Activated CD4-positive, CD25-positive, alpha-beta regulatory T cell treated with anti-CD3 and anti-CD28 coated beads, Interleukin-2, amount 50 U/mL, for 16 hours (primary cell): ENCODE data around the gene NCAPD3.
A peak's percentile ranks its signal among the peaks of the same experiment; 100 is the strongest.

ENCODE experiments used
- DNase-seq: peaks from one replicate; pipeline ENCODE4 v3.0.0-alpha.2; 2020; ENCODE audit warnings: low read depth, low spot score

NCAPD3 gene

DNA sequence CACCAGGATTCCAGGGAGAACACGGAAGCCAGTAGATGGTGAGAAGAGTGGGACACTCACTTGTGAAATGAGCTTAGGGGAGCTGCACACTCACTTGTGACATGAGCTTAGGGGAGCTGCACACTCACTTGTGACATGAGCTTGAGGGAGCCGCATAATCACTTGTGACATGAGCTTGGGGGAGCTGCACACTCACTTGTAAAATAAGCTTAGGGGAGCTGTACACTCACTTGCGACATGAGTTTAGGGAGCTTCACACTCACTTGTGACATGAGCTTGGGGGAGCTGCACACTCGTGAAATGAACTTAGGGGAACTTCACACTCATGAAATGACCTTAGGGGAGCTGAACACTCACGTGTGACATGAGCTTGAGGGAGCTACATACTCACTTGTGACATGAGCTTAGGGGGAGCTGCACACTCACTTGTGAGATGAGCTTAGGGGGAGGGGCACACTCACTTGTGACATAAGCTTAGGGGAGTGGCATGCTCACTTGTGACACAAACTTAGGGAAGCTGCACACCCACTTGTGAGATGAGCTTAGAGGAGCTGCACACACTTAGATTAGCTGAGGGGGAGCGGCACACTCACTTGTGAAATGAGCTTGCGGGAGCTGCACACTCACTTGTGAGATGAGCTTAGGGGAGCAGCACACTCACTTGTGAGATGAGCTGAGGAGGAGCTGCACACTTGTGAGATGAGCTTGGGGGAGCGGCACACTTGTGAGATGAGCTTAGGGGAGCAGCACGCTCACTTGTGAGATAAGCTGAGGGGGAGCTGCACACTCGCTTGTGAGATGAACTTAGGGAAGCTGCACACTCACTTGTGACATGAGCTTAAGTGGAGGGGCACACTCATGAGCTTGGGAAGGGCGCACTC lies 59.0 kb downstream of the NCAPD3 start:
- no peak for DNase-seq

DNA sequence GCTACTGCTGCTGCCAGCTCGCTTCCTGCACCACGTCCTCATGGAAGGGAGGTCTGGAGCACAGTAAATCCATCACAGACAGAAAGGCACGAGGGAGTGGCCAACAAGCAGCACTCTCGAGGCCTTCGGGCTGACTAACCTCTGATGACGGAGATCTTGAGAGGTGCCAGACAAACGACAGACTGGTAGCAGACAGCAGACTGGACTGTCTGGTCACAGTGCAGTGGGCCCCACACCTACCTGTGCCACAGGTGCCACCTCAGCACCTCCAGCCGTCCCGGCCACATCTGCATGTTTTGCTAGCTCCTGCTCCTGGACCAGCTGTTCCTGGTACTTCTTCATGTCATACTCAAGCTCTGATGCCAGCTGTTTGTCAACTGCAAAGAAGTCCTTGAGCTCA lies 64.1 kb downstream of the NCAPD3 start:
- no peak for DNase-seq

DNA sequence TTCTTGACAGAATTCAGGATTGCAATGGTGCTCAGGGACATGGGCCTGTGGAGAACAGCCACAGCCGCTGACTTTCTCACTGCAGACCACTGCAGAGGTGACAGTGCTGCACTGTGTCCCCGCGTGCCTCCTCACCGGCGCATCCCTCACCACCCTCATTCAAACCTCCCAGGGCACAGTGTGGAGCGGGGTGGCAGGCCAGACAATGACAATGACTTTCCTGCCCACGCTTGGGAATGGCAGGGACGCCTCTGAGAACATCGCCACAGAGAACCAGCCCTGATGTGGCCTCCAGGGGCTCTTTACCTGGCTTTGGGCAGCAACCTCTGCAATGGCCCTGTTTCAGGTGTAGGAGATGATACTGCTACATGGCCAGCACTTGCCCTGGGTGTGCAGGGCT lies 65.7 kb downstream of the NCAPD3 start:
- DNase-seq, result no peak

DNA sequence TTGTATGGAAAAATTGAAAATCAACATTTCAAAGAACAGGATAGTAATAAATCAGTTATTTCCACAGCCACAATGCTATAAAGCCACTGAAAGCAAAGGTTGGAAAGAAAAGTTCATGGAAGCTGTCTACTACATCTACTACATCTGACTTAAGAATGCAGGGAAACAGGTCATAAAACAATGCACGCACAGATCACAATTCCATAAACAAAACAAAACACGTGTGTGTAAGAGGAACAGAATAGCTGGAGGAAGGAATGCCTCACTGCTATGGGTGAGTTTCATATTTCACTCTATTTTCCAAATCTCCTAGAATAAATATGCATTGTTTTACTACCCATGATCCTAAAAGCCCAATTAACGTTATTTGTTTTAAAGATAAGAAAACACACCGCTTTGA lies 66.3 kb downstream of the NCAPD3 start:
- DNase-seq, result no peak

DNA sequence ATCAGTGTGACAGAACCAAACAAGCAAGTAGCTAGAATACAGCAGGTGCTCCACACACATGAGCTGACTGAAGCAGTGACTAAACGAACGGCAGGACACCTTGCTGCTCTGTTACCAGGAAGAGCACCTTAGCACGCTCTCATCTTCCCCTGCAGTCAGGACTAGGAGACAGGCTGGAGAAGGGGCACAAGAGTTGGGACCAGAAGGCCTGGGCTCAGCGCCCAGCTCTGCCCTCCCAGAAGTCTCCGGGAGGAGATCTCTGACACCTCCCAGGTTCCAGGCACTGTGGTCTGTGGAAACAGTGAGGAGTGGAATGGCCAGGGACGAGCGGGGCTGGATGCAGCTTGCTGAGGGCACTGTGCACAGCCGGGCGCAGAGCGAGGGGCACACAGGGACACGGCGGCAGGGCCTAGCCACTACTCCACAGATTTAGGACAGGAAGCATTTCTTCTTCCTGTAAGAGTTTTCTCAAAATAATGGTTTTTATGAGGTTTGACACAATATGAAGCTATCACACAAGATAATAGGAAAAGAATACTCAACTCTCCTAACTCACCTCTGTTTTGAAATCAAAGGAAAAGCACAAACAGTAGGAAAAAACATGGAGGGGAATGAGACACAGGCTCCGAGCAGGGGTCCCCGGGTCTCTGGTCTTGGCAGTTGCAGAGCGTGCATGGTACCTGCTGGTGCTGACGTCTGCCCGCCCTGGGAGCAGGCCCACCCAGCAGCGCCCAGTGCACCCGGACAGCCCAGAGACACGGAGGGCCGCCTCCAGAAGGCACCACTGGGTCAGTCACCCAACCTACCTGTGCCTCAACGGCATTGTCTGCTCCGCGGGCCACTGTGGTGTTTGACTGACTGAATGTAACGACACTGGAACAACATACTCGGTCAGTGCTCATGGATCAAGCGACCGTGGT lies 67.6 kb downstream of the NCAPD3 start:
- DNase-seq, result no peak

DNA sequence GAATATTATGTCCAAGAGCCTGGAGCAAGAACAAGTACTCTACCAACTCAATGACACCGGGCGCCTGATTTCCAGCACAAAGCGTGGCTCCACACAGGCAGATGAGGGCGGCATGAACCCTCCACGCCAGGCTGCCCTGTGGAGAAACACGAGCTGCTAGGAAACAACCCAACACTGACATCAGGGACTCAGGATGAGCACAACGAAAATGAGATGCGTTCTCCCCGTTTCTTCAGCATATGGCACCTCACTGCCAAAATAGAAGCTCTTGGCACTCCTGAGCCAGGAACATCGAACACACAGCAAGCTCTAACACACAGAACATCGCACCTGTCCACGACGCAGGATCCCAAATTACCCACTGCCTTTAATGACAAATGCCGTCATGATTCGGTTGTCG lies 68.3 kb downstream of the NCAPD3 start:
- DNase-seq, result no peak

DNA sequence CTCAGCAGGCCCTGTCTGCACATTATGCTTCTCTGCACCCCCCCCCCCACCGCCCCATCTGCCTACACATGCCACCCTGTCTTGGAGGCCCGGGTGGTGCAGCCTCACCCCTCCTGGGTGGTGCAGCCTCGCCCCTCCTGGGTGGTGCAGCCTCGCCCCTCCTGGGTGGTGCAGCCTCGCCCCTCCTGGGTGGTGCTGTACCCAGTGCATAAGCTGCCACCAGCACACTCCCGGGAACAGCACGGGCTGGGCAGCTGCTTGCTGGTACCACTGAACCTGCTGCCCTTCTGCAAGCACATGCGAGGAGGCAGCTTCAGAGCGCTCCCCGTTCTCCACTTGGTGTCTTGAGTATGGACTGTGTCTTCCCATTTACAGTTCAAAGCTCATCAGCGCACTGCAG lies 69.3 kb downstream of the NCAPD3 start:
- DNase-seq, result no peak

DNA sequence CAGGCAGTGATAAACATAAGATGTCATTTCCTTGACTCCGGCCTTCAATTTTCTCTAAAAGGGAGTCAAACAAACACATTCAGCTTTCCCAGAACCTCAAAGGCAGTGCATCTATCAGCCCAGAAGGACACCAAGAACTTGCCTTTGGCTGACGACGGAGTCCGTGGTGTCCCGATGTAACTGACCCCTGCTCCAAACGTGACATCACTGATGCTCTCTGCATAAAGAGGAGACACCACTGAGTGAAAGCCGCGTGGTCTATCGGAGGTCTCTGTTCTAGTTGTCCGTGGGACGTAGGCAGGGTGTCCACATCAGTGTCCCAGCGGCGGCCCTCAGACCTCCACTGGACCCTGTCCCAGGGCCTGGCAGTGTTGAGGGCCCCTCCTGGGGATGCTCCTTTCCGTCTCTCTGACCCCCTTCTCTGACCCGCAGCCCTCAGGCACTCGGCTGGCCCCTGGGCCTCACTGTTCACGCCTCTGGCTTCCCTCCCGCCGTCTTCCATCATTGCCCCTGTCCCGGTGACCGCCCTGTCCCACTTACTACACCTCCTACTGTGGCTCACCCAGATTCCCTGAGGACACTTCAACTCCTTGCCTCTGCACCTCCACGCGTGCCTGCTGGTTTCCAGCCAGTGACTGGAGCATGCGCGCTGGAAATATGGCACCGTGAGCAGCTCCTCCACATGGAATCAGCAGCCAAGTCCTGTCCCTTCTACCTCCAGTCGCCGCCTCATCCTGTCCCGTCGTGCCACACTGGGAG lies 70.4 kb downstream of the NCAPD3 start:
- DNase-seq, result no peak

DNA sequence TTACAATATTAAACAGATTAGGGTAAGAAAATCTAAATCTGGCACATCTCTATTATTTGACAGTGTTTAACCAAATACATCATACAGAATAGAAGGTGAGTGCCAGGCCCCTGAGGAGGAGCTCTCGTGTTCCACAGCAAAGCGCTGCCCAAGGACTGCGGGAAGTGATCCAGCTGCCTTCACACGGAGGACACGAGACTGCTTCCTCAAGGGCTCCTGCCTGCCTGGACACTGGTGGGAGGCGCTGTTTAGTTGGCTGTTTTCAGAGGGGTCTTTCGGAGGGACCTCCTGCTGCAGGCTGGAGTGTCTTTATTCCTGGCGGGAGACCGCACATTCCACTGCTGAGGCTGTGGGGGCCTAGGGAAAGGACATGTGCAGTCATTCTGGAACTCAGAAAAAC lies 71.1 kb downstream of the NCAPD3 start:
- DNase-seq, result no peak

DNA sequence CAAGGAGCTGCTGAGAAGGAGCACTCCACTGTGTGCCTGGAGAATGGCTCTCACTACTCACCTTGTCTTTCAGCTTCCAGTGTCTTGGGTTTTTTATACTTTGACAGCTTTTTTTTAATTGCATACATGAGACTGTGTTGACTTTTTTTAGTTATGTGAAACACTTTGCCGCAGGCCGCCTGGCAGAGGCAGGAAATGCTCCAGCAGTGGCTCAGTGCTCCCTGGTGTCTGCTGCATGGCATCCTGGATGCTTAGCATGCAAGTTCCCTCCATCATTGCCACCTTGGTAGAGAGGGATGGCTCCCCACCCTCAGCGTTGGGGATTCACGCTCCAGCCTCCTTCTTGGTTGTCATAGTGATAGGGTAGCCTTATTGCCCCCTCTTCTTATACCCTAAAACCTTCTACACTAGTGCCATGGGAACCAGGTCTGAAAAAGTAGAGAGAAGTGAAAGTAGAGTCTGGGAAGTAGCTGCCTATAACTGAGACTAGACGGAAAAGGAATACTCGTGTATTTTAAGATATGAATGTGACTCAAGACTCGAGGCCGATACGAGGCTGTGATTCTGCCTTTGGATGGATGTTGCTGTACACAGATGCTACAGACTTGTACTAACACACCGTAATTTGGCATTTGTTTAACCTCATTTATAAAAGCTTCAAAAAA lies 72.6 kb downstream of the NCAPD3 start:
- DNase-seq, result no peak

DNA sequence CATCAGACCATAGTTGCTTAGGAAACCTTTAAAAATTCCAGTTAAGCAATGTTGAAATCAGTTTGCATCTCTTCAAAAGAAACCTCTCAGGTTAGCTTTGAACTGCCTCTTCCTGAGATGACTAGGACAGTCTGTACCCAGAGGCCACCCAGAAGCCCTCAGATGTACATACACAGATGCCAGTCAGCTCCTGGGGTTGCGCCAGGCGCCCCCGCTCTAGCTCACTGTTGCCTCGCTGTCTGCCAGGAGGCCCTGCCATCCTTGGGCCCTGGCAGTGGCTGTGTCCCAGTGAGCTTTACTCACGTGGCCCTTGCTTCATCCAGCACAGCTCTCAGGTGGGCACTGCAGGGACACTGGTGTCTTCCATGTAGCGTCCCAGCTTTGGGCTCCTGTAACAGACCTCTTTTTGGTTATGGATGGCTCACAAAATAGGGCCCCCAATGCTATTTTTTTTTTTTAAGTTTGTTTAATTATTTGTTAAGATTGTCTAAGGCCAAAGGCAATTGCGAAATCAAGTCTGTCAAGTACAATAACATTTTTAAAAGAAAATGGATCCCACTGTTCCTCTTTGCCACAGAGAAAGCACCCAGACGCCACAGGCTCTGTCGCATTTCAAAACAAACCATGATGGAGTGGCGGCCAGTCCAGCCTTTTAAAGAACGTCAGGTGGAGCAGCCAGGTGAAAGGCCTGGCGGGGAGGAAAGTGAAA lies 73.4 kb downstream of the NCAPD3 start:
- DNase-seq, result no peak

DNA sequence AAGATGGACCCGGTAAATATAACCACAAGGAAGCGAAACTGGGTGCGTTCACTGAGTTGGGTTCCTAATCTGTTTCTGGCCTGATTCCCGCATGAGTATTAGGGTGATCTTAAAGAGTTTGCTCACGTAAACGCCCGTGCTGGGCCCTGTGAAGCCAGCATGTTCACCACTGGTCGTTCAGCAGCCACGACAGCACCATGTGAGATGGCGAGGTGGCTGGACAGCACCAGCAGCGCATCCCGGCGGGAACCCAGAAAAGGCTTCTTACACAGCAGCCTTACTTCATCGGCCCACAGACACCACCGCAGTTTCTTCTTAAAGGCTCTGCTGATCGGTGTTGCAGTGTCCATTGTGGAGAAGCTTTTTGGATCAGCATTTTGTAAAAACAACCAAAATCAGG lies 74.4 kb downstream of the NCAPD3 start:
- no peak for DNase-seq

DNA sequence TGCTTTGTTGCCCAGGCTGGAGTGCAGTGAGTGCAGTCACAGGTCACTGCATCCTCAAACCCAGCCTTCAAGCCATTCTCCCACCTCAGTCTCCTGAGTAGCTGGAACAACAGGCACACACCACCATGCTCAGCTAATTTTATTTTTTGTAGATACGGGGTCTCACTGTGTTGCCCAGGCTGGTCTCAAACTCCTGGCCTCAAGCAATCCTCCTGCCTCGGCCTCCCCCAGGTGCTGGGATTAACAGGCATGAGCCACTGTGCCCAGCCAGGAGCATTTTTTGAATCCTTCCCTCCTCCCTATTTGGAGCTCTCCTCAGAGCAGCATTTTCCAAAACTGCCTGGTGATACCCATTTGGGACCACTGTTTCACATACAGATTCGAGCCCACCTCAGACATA lies 77.2 kb downstream of the NCAPD3 start:
- no peak for DNase-seq

DNA sequence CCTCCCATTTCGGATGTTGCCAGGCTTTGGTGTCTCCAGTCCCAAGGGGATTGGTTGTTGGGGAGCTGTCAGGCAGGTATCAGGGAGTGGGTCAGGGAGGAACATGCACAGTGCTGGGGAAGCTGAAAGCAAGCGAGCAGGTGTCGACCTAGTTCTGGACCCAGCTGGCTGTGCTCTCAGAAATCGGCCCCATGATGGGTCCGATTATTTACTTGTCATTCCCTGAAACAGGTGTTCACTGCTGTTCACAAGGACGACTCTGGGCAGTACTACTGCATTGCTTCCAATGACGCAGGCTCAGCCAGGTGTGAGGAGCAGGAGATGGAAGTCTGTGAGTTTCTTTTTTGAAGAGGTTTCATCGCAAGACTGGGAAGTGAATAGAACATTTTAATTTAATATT lies 78.1 kb downstream of the NCAPD3 start:
- DNase-seq, result no peak

DNA sequence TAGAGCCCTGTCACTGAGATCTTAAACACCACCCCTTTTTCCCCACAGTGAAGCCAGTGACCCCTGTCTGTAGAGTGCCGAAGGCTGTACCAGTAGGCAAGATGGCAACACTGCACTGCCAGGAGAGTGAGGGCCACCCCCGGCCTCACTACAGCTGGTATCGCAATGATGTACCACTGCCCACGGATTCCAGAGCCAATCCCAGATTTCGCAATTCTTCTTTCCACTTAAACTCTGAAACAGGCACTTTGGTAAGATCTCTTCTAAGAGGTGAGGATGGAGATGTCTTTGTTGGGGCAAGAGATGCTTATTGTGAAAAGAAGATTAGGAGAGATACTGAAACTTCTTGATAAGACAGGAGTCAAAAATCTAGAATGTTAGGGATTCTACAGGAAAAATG lies 79.0 kb downstream of the NCAPD3 start:
- no peak for DNase-seq

DNA sequence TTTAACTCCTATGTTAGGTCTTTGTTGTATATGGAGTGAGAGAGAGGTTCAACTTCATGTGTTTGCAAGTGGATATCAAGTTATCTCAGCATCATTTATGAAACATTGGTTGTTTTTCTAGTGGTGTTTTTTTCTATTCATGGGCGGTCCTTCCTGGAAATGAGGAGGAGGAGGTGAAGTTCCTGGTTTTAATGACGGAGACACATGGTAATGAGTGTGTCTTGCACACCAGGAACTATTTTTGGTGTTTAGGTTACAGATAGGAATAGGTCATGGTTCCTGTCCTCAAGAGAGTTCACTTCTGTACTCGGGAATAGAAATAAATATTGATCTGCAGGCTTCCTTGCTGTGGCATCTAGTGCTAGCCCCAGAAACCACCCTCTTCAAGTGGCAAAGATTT lies 80.0 kb downstream of the NCAPD3 start:
- DNase-seq, result no peak

DNA sequence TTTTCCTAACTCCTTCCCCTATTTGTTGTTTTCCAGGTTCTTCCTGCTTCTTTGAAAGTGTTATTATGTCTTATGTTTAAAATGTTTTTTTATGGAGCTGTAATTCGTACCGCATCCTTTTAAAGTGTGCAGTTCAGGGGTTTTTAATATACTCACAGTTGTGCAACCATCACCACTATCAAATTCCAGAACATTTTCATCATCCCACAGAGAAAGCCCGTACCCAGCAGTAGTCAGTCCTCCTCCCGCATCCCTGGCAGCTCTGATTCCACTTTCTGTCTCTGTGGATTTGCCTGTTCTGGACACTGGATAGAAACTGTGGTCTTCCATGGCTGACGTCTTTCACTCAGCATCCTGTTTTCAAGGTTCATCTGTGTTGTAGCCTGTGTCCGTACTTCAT lies 81.2 kb downstream of the NCAPD3 start:
- no peak for DNase-seq

DNA sequence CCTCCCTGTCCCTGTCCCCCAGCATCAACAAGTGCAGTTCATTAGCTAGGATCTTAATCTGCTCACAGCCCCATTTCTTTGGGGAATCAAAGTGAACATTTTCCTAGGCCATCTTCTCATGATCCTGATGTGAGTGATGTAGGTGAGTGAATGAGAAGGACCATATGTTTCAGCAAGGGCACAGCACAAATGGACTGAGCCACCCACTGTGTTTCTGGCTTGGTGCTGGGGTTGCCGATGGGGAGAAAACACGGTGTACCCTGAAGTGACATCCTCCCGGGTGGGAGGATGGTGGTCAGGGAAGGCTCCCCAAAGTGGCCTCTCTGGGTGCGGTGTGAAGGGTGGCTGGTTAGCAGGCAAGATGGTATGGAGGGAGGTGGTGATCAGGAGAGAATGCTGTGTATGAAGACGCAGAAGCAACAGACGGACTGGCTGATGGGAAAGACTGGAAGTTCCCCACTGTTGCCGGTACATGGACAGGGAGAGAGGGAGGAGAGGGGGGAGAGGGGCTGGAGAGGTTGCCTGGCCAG lies 82.7 kb downstream of the NCAPD3 start:
- DNase-seq, result no peak

DNA sequence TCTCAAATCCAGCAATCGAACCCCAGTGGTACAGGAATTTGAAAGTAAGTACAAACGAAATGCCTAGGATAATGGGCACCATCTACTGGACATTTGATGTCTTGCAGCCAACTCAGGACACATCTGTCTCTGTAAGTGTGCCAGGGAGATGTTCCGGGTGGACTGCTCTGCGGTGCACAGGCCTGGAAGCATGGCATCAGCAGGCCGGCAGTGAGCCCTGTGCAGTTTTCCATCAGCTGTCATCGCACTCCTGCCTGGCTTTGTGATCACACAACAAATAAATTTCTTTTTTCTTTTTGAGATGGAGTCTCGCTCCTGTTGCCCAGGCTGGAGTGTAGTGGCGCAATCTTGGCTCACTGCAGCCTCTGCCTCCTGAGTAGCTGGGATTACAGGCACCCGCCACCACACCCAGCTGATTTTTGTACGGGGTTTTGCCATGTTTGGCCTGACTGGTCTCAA lies 83.9 kb downstream of the NCAPD3 start:
- peak; percentile 8 for DNase-seq

DNA sequence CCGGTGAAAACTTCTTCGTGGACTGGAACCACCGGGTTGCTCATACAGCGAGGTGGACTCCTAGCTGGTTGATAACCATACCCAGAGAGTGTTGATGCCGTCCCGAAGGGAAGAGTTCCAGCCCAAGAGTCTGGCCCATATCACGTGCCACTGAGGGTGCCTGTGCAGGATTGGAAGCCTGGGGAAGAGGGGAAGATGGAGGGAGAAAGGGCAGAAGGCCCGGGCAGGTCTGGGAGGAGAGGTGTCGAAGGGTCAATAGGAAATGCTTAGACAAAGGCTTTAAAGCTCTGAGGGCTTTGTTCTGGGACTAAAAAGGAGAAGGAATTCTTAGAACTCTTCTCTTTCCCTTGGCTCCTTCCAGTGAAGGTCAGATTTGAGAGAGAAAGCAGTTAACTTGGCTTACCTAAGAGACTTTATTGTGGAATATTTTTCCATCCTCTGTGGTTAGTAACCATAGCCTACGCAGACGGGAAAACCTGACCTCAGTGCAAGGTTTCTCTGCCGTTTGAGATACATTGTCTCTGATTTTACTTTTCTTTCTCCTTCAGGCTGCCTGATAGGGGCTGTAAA lies 84.4 kb downstream of the NCAPD3 start:
- DNase-seq, result no peak
